ENCODE results near the gene OR2V2.

Gene OR2V2

GRCh38 chr5:181149806-181150733 lies 2.7 kb downstream of the OR2V2 start:
- no peak overlapping the region for H3K4me3 ChIP-seq (replicated peaks; ENCODE audit: insufficient read depth, low read length)
- TF ChIP-seq, protein P1, sequence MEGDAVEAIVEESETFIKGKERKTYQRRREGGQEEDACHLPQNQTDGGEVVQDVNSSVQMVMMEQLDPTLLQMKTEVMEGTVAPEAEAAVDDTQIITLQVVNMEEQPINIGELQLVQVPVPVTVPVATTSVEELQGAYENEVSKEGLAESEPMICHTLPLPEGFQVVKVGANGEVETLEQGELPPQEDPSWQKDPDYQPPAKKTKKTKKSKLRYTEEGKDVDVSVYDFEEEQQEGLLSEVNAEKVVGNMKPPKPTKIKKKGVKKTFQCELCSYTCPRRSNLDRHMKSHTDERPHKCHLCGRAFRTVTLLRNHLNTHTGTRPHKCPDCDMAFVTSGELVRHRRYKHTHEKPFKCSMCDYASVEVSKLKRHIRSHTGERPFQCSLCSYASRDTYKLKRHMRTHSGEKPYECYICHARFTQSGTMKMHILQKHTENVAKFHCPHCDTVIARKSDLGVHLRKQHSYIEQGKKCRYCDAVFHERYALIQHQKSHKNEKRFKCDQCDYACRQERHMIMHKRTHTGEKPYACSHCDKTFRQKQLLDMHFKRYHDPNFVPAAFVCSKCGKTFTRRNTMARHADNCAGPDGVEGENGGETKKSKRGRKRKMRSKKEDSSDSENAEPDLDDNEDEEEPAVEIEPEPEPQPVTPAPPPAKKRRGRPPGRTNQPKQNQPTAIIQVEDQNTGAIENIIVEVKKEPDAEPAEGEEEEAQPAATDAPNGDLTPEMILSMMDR (IDR thresholded peaks at IDR 0.05; ENCODE audit: insufficient read depth, low read length), result no peak
- TF ChIP-seq REST (IDR thresholded peaks at IDR 0.05; ENCODE audit: insufficient replicate concordance, low read depth) (no peak), POLR2AphosphoS5 (IDR thresholded peaks at IDR 0.05; ENCODE audit: low read depth) (no peak), GABPA (IDR thresholded peaks at IDR 0.05; ENCODE audit: low read depth) (no peak), SPI1 (IDR thresholded peaks at IDR 0.05; ENCODE audit: borderline replicate concordance, low read depth) (no peak)

DNA sequence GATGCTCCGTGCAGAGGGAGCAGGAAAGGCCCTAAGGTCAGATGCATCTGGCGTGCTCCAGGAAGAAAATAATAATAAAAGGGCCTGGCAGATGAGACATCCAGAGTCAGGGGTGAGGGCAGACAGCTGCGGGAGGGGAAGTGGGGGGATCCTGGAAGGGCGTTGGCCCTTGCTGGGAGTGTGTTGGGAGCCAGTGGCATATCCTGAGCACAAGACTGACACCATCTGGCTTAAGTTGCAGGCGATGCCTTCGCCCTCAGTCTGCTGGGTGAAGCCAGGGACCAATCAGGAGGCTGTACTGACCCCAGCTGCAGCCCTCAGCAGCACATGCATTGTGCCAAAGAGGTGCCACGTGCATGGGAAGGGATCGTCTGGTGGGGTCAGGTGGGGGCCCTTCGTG lies 3.8 kb downstream of the OR2V2 start:
- H3K27me3 ChIP-seq (ENCODE audit: insufficient read depth, poor library complexity, severe bottlenecking), result peaks cover 2% of the 10 kb centered on the region
- TF ChIP-seq, protein P1 (IDR thresholded peaks at IDR 0.05; ENCODE audit: insufficient read depth, low read length), result no peak
- TF ChIP-seq SPI1 (IDR thresholded peaks at IDR 0.05; ENCODE audit: borderline replicate concordance, low read depth), result no peak
- TF ChIP-seq REST (IDR thresholded peaks at IDR 0.05; ENCODE audit: insufficient replicate concordance, low read depth), result no peak
- no peak for TF ChIP-seq GABPA (IDR thresholded peaks at IDR 0.05; ENCODE audit: low read depth)
- no peak for TF ChIP-seq POLR2AphosphoS5 (IDR thresholded peaks at IDR 0.05; ENCODE audit: low read depth)
- DNase-seq (ENCODE audit: low read depth in 1 of 2, low spot score in 1 of 2), result no peak
- no peak overlapping the region for H3K4me3 ChIP-seq (replicated peaks; ENCODE audit: insufficient read depth, low read length)
- H3K27ac ChIP-seq (replicated peaks), result no peak overlapping the region

More at GRCh38 chr5:181149806-181150733, 2.7 kb downstream of the OR2V2 start:
- Histone ChIP-seq H3K27me3 (ENCODE audit: insufficient read depth, poor library complexity, severe bottlenecking) (peaks cover 2% of the 10 kb centered on the region), H3K27ac (replicated peaks) (no peak overlapping the region)
- no peak for DNase-seq (ENCODE audit: low read depth in 1 of 2, low spot score in 1 of 2)

DNA sequence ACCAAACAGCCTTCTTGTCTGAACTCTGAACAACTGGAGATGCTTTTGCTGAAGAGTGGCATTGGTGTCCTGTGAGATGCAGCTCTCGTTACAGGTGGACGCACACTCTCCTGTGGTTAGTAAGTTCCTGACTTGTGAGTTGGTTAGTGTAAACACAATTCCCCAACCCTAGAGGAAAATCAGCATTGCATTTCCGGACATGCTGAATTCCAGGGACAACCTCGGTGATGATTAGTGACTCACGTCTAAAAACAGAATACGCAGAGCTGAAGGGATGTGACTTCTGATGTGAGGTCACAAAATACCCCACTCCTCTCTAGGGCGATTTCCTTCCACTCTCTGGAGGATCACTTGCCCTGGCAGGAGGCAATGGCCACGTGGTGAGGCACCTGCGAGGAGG lies 5.0 kb downstream of the OR2V2 start:
- Histone ChIP-seq H3K27ac (replicated peaks) (no peak overlapping the region), H3K4me3 (replicated peaks; ENCODE audit: insufficient read depth, low read length) (no peak overlapping the region), H3K27me3 (ENCODE audit: insufficient read depth, poor library complexity, severe bottlenecking) (peaks cover 3% of the 10 kb centered on the region)
- TF ChIP-seq SPI1 (IDR thresholded peaks at IDR 0.05; ENCODE audit: borderline replicate concordance, low read depth), result no peak
- TF ChIP-seq REST (IDR thresholded peaks at IDR 0.05; ENCODE audit: insufficient replicate concordance, low read depth), result no peak
- TF ChIP-seq POLR2AphosphoS5 (IDR thresholded peaks at IDR 0.05; ENCODE audit: low read depth), result no peak
- TF ChIP-seq, protein P1 (IDR thresholded peaks at IDR 0.05; ENCODE audit: insufficient read depth, low read length), result no peak
- TF ChIP-seq GABPA (IDR thresholded peaks at IDR 0.05; ENCODE audit: low read depth), result no peak
- no peak for DNase-seq (ENCODE audit: low read depth in 1 of 2, low spot score in 1 of 2)
